Large intestine (tissue), 3 donors: ENCODE measurements around the gene SRSF7. TPM values are rescaled to one million over a fixed set of nuclear protein-coding genes. Genes with fewer than 3 reads are reported as not detected.
A peak's percentile ranks its signal among the peaks of the same experiment; 100 is the strongest.
"Not testable (repeated sequence)": the region's sequence is repeated elsewhere in the genome, so short reads cannot be mapped to it uniquely, and the experiment has no call there.

ENCODE experiments used
- DNase-seq, 2 donors: peaks; one replicate each; pipeline versions ENCODE4 v3.0.0 to v3.0.0-alpha.2; 2013
- H3K27ac ChIP-seq: one replicate; pipeline ENCODE4 v1.5.1; 2013; ENCODE audit warnings: low read length
- H3K27me3 ChIP-seq: 2 replicates; pipeline ENCODE4 v1.6.1; 2013; ENCODE audit warnings: low read length; ENCODE audit not compliant: control insufficient read depth, insufficient read depth
- H3K36me3 ChIP-seq: 2 replicates; pipeline ENCODE4 v1.6.1; 2013; ENCODE audit warnings: low read length; ENCODE audit not compliant: control insufficient read depth, insufficient read depth
- H3K4me1 ChIP-seq: one replicate; pipeline ENCODE4 v1.6.1; 2013; ENCODE audit warnings: low read length; ENCODE audit not compliant: control insufficient read depth, insufficient read depth
- H3K4me3 ChIP-seq: one replicate; pipeline ENCODE4 v1.5.1; 2013; ENCODE audit warnings: low read length
- H3K9me3 ChIP-seq: one replicate; pipeline ENCODE4 v1.6.1; 2013; ENCODE audit warnings: mild to moderate bottlenecking, low read depth, low read length, moderate library complexity; ENCODE audit not compliant: control insufficient read depth
- WGBS: methylation state at CpG from one replicate; pipeline ENCODE4 v1.1.5; 2013; ENCODE audit warnings: low lambda C conversion rate; ENCODE audit not compliant: insufficient coverage; 5-methylcytosine and 5-hydroxymethylcytosine counted together
- polyA plus RNA-seq: library from polyadenylated mRNA; unstranded; fragments of 120-200 nt; gene quantifications from one replicate; pipeline ENCODE4 v1.2.1, GENCODE V29; 2013

The SRSF7 gene
- polyA plus RNA-seq, 1 donor = 240 TPM

DNA sequence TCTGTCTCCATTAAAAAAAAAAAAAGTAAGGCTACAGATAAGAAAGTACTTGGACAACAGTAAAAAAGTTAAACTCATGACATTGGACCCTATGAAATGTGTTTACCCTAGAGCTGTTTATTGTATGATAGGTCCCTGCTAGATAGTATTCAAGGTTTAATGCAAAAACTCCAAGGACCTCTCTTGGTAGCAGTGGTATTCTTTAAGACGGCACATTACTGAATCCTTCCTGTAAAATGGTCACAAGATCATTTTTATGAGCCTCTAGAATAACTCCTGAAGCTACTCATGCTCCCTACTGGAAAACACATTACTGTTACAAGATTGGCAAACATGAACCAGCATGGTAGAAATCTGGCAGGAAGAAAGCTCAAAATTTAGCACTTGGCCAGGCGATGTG, 46.5 kb downstream of the SRSF7 start:
- WGBS = no CpG with 5 or more reads among the region's 2 CpGs
- no peak overlapping the region for H3K4me3 ChIP-seq
- peaks cover 3% of the 10 kb centered on the region for H3K36me3 ChIP-seq
- peak overlapping the region; percentile 44 for H3K27ac ChIP-seq
- peaks cover 12% of the 10 kb centered on the region for H3K4me1 ChIP-seq
- no peaks in the 10 kb centered on the region for H3K27me3 ChIP-seq
- H3K9me3 ChIP-seq = no peaks in the 10 kb centered on the region
- peak; percentile 7 to 60 for DNase-seq

DNA sequence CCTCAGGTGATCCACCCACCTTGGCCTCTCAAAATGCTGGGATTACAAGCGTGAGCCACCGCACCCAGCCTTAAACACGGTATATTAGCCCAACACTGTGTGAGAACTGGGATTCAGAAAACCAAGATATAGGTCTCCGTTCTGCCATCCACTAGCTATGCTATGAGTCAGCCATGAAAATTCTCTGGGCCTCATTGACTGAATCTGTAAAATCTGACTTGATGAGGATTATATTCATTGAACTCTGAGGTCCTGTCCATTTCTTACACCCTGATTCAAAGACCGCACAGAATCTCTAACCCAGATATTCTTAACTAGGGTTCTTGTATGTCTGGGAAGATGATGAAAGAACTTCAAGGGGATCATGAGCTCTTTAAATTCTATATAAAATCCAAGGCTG, 47.8 kb downstream of the SRSF7 start:
- WGBS = 100% methylated on average over 1 of the region's 5 CpGs
- H3K4me1 ChIP-seq = peaks cover 12% of the 10 kb centered on the region
- not testable (repeated sequence) for H3K27ac ChIP-seq, H3K4me3 ChIP-seq, H3K27me3 ChIP-seq, H3K36me3 ChIP-seq, DNase-seq, H3K9me3 ChIP-seq

DNA sequence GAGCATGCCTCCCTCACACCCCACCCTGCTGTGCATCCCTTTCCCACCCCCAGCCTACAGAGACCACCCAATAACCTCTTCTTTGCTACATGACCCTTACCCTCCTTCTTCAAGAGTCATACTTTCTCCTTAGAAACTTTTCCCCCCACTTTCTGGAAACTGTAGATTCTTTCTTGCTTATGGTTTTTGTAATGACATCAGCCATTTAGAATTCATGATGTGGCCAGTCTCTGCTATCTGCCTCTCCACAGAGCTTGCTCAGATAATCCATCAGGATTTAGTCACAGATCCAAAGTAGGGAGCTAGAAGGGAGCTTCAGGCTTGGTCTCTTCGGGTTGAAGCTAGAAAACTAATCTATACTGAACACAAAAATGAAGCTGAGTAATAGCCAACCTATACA, 48.7 kb downstream of the SRSF7 start:
- no peak for DNase-seq
- Histone ChIP-seq H3K27me3 (no peaks in the 10 kb centered on the region), H3K27ac (peak overlapping the region; percentile 13), H3K4me1 (peaks cover 12% of the 10 kb centered on the region), H3K9me3 (no peaks in the 10 kb centered on the region), H3K36me3 (peaks cover 4% of the 10 kb centered on the region), H3K4me3 (no peak overlapping the region)
- no CpG with 5 or more reads among the region's 1 CpG for WGBS

DNA sequence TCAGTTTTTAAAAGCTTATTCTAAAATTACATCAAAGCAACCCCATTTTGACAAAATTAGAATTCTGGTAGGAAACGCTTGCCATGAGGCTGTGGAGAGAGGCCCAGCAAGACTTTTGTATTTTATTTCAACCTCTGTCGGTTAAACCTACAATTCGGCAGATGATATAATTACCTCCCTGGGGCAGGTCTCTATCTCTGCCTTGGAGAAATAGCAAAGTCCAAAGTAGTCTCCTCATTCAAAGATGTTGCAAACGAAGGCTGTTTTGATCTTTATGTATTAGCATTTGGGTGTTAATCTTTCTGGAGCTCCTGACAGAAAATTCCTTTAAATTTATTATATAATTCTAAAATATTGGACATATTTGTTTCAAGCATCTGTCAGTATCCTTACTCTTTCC, 49.6 kb downstream of the SRSF7 start:
- no CpG with 5 or more reads among the region's 4 CpGs for WGBS
- no peaks in the 10 kb centered on the region for H3K9me3 ChIP-seq
- H3K4me3 ChIP-seq = no peak overlapping the region
- peak in 1 of 2 donors; percentile 54 for DNase-seq
- H3K4me1 ChIP-seq = peaks cover 12% of the 10 kb centered on the region
- H3K27me3 ChIP-seq = no peaks in the 10 kb centered on the region
- H3K36me3 ChIP-seq = peaks cover 5% of the 10 kb centered on the region
- peak overlapping the region; percentile 27 for H3K27ac ChIP-seq

DNA sequence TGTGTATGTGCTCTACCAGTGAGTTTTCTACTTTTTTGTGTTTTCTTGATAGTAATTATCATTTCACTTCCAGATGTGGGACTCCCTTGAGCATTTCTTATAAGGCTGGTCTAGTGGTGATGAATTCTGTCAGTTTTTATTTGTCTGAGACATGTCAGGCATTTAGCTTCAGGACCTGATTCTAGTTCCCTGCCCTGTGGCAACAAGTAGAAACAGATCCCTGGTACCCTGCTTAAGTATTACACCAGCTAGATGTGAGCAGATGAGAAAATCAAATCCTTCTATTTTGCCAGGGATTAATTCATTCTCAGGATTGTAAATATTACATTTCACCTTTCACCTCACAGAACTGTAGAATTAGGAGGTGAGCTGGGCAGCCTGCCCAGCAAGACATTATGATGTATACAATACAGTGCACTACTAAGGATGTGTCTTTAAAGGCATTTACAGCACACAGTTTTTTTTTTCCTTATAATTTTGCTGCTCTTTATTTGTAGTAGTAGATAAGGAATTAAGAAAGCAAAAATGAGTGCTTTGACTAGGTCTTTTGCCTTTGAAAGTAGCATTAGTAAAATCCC, 50.2 kb downstream of the SRSF7 start:
- Histone ChIP-seq H3K9me3 (no peaks in the 10 kb centered on the region), H3K4me1 (peaks cover 12% of the 10 kb centered on the region), H3K27ac (peak overlapping the region; percentile 5), H3K27me3 (no peaks in the 10 kb centered on the region), H3K4me3 (no peak overlapping the region), H3K36me3 (peaks cover 5% of the 10 kb centered on the region)
- DNase-seq = no peak

DNA sequence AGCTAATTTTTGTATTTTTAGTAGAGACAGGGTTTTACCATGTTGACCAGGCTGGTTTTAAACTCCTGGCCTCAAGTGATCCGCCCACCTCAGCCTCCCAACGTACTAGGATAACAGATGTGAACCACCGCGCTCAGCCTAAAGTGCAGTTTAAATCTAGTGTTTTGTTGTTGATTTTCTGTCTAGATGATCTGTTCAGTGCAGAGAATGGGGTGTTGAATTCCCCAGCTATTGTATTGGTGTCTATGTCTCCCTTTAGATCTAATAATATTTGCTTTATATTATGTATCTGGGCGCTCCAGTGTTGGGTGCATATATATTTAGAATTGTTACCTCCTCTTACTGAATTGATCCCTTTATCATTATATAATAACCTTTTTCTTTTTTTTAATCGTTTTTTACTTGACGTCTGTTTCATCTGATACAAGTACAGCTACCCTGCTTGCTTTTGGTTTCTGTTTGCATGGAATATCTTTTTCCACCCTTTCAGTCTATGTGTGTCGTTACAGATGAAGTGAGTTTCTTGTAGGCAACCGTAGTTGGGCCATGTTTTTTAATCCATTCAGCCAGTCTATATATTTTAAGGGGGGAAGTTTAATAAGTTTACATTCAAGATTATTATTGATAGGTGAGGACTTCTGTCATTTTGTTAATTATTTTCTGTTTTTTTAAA, 50.9 kb downstream of the SRSF7 start:
- Histone ChIP-seq H3K27ac (no peak overlapping the region), H3K4me1 (peaks cover 12% of the 10 kb centered on the region), H3K27me3 (no peaks in the 10 kb centered on the region), H3K4me3 (no peak overlapping the region), H3K36me3 (peaks cover 5% of the 10 kb centered on the region), H3K9me3 (no peaks in the 10 kb centered on the region)
- WGBS = 76% methylated on average over 3 of the region's 9 CpGs
- DNase-seq = no peak

DNA sequence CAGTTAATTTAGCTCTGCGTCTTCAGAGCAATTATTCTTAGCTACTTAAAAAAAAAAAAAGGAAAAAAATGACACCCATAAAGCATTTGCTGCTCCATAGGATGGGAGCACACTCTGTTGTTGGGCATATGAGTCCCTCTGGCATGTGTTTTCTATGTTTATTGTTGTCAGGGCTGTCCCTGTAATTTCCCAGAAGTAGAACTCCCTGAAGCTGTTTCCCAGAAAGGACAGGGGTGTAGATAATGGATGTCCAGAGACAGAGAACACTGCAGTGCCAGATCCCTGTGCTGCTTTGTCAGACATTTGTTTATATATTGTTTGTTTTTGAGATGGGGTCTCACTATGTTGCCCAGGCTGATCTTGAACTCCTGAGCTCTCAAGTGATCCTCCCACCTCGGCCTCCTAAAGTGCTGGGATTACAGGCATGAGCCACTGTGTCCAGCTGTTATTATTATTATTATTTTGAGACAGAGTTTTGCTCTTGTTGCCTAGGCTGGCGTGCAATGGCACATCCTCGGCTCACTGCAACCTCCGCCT, 52.6 kb downstream of the SRSF7 start:
- Histone ChIP-seq H3K36me3 (peaks cover 9% of the 10 kb centered on the region), H3K4me1 (peaks cover 5% of the 10 kb centered on the region), H3K9me3 (no peaks in the 10 kb centered on the region), H3K27ac (no peak overlapping the region), H3K4me3 (no peak overlapping the region), H3K27me3 (no peaks in the 10 kb centered on the region)
- 83% methylated on average over 1 of the region's 5 CpGs for WGBS
- no peak for DNase-seq

DNA sequence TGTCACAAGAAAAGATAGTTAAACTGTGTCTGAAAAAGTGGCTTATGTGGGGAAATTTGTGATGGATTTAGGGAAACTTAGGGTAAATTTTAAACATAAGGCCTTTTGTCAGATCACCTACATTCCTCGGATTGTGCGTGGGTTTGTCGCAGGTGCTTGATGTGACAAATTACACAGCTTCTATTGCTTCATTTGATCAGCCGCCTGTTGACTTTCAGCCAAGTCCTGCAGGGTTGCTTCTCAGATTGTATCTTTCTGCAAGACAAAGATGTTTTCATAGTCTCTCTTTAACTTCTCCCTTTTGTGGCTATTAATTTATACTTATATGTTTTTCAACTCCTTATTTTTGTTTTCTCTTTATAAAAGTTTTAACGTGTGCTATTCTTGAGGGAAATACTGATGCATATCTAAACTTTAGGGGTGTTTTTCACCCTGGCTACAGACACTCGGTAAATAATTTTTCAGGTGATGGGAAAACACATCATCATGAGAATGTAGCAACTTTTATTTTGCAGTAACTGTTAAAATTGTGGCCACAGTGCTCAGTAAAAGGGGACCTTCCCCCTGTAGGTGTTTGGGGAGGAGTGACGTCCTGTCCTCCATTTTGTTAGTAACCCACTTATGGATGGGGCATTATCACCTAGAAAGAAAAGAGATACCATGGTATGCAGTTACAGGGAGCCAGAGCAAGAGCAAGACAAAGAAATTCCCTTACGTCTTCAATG, 53.9 kb downstream of the SRSF7 start:
- peaks cover 5% of the 10 kb centered on the region for H3K4me1 ChIP-seq
- peaks cover 9% of the 10 kb centered on the region for H3K36me3 ChIP-seq
- H3K27me3 ChIP-seq = no peaks in the 10 kb centered on the region
- no peak overlapping the region for H3K4me3 ChIP-seq
- no peaks in the 10 kb centered on the region for H3K9me3 ChIP-seq
- WGBS = 90% methylated on average over 2 of the region's 8 CpGs
- no peak for DNase-seq
- H3K27ac ChIP-seq = no peak overlapping the region

Other genes with a start within 250 kb of the SRSF7 start
- 42.2 TPM for gene HNRNPLL, start 148.4 kb downstream of the SRSF7 start, polyA plus RNA-seq
- 76.1 TPM for gene GALM, start 85.2 kb downstream of the SRSF7 start, polyA plus RNA-seq
- gene GEMIN6, start 26.8 kb upstream of the SRSF7 start, polyA plus RNA-seq = 11.6 TPM
- 15.2 TPM for gene DHX57, start 124.6 kb upstream of the SRSF7 start, polyA plus RNA-seq
- gene MORN2, start 124.6 kb upstream of the SRSF7 start, polyA plus RNA-seq = 16.6 TPM
- gene ARHGEF33, start 138.5 kb upstream of the SRSF7 start, polyA plus RNA-seq = 0.87 TPM